Gastrocnemius medialis (tissue), 4 donors: ENCODE data around the gene HMCN1.

Experiments
- CTCF ChIP-seq, 5 experiments: fragments of 450-650 bp in 3 of 5; fragments of 200-600 bp in 2 of 5; sonication (generic) in 2 of 5; IDR thresholded peaks in 4 of 5; conservative IDR thresholded peaks in 1 of 5; 1 replicate in 4 of 5; 2 replicates in 1 of 5; pipeline ENCODE4 v1.5.1; 2016 to 2019; ENCODE audit warnings: antibody characterized with exemption in 5 of 5, mild to moderate bottlenecking in 3 of 5, moderate library complexity in 3 of 5
- POLR2A ChIP-seq, 2 donors: fragments of 450-650 bp; IDR thresholded peaks; one replicate each; pipeline ENCODE4 v1.6.1; 2017; ENCODE audit warnings: antibody characterized with exemption in 2 of 2, mild to moderate bottlenecking in 2 of 2, moderate library complexity in 2 of 2

GRCh38 chr1:185788386-185788785 is 54.2 kb downstream of the HMCN1 start:
- TF ChIP-seq POLR2A (IDR thresholded peaks at IDR 0.05) (no peak), CTCF (IDR thresholded peaks at IDR 0.05 in 4 of 5, conservative IDR thresholded peaks at IDR 0.05 in 1 of 5) (no peak)
